ENCODE results near the gene FGF6.

Gene FGF6

GRCh38 chr12:4450551-4451112 is 5.0 kb upstream of the FGF6 start:
- no peak overlapping the region for H3K27ac ChIP-seq
- H3K9me3 ChIP-seq (ENCODE audit: severe bottlenecking): no peaks in the 10 kb centered on the region
- DNase-seq: no peak
- H3K27me3 ChIP-seq (ENCODE audit: insufficient read depth, low read depth, severe bottlenecking): no peaks in the 10 kb centered on the region
- TF ChIP-seq CTCF (IDR thresholded peaks at IDR 0.05; ENCODE audit: low read depth, low read length): no peak
- no peak overlapping the region for H3K4me3 ChIP-seq (ENCODE audit: low read depth, low read length)
- H3K36me3 ChIP-seq: no peaks in the 10 kb centered on the region

GRCh38 chr12:4449851-4450221 is 4.2 kb upstream of the FGF6 start:
- Histone ChIP-seq H3K27me3 (ENCODE audit: insufficient read depth, low read depth, severe bottlenecking) (no peaks in the 10 kb centered on the region), H3K27ac (no peak overlapping the region), H3K9me3 (ENCODE audit: severe bottlenecking) (no peaks in the 10 kb centered on the region), H3K4me3 (ENCODE audit: low read depth, low read length) (no peak overlapping the region), H3K36me3 (no peaks in the 10 kb centered on the region)
- DNase-seq: no peak
- no peak for TF ChIP-seq CTCF (IDR thresholded peaks at IDR 0.05; ENCODE audit: low read depth, low read length)

GRCh38 chr12:4448943-4449850 is 3.6 kb upstream of the FGF6 start:
- Histone ChIP-seq H3K27ac (no peak overlapping the region), H3K27me3 (ENCODE audit: insufficient read depth, low read depth, severe bottlenecking) (no peaks in the 10 kb centered on the region), H3K9me3 (ENCODE audit: severe bottlenecking) (no peaks in the 10 kb centered on the region), H3K36me3 (no peaks in the 10 kb centered on the region), H3K4me3 (ENCODE audit: low read depth, low read length) (no peak overlapping the region)
- TF ChIP-seq CTCF (IDR thresholded peaks at IDR 0.05; ENCODE audit: low read depth, low read length): no peak
- no peak for DNase-seq

- no peak for DNase-seq
- H3K36me3 ChIP-seq: no peaks in the 10 kb centered on the region
- no peak overlapping the region for H3K4me3 ChIP-seq (ENCODE audit: low read depth, low read length)
- no peak overlapping the region for H3K27ac ChIP-seq
- H3K27me3 ChIP-seq (ENCODE audit: insufficient read depth, low read depth, severe bottlenecking): no peaks in the 10 kb centered on the region
- H3K9me3 ChIP-seq (ENCODE audit: severe bottlenecking): no peaks in the 10 kb centered on the region
- TF ChIP-seq CTCF (IDR thresholded peaks at IDR 0.05; ENCODE audit: low read depth, low read length): no peak
These were observed 2.8 kb upstream of the FGF6 start for GRCh38 chr12:4448371-4448940.

GRCh38 chr12:4447151-4447550 is 1.5 kb upstream of the FGF6 start:
- Histone ChIP-seq H3K36me3 (no peaks in the 10 kb centered on the region), H3K4me3 (ENCODE audit: low read depth, low read length) (no peak overlapping the region), H3K27me3 (ENCODE audit: insufficient read depth, low read depth, severe bottlenecking) (no peaks in the 10 kb centered on the region), H3K9me3 (ENCODE audit: severe bottlenecking) (no peaks in the 10 kb centered on the region), H3K27ac (no peak overlapping the region)
- no peak for DNase-seq
- no peak for TF ChIP-seq CTCF (IDR thresholded peaks at IDR 0.05; ENCODE audit: low read depth, low read length)
